HFFc6 (cell line): ENCODE results near the gene ITPRIP. TPM values are rescaled to one million over a fixed set of nuclear protein-coding genes. Genes with fewer than 3 reads are reported as not detected.

Source experiments
- DNase-seq: peaks from one replicate; pipeline ENCODE4 v3.0.0-alpha.2; 2018
- H3K27ac Mint-ChIP-seq: 2 replicates; pipeline ENCODE4 v1.8.0; 2020; ENCODE audit warnings: mild to moderate bottlenecking, mixed read lengths
- H3K27me3 Mint-ChIP-seq: 2 replicates; pipeline ENCODE4 v1.8.0; 2021; ENCODE audit warnings: mild to moderate bottlenecking, moderate library complexity, mixed read lengths; ENCODE audit not compliant: insufficient read depth
- H3K36me3 Mint-ChIP-seq: 2 replicates; pipeline ENCODE4 v1.8.0; 2021; ENCODE audit warnings: low read depth, mixed read lengths
- H3K4me1 Mint-ChIP-seq: 2 replicates; pipeline ENCODE4 v1.8.0; 2020; ENCODE audit warnings: low read depth, mixed read lengths
- H3K4me3 Mint-ChIP-seq: 2 replicates; pipeline ENCODE4 v1.8.0; 2020; ENCODE audit warnings: mild to moderate bottlenecking, moderate library complexity, mixed read lengths
- H3K9me3 Mint-ChIP-seq: 2 replicates; pipeline ENCODE4 v1.8.0; 2020; ENCODE audit warnings: mild to moderate bottlenecking, mixed read lengths
- CTCF ChIP-seq: fragments of 200-600 bp; sonication (generic); IDR thresholded peaks from 2 replicates; pipeline ENCODE4 v1.5.0; 2021; ENCODE audit warnings: antibody characterized with exemption, mild to moderate bottlenecking
- total RNA-seq, 6 experiments: library from RNA; stranded (reverse); fragmentation: NEBNext Ultra II Directional; extraction: Animal tissue kit (Norgen Biotek cat#: 25700); gene quantifications; 2 replicates in 1 of 6; 3 replicates in 5 of 6; pipeline ENCODE4 v1.2.3, GENCODE V29; 2021

ITPRIP gene
- total RNA-seq, 6 experiments from 2014 or later: 23.9 to 34.7 (median 29.7) TPM

DNA sequence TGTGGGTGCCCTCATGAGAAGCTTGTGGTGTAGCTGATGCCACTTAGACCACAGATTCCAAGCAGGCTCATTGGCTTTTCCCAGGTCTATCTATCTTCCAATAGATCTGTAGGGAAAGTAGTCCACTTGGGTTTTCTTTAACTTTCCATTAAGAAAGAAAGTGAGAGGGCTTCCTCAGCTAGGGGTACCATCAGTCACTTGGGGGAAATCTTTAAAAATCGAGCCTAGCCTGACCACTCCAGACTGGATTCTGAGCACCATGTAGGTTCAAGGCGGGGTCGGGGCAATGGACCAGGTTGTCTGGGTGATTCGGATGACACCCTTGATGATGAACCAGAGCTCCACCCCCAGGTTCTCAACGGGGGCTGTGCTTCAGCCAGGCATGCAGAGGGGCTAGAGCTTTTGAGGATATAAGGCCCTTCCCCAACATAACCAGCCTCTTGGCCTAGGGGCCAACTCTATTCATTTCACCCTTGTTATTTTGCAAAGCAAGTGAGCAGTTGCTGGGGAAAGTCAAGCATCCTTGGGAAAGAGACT is 27.0 kb downstream of the ITPRIP start:
- TF ChIP-seq CTCF: no peak
- Mint-ChIP-seq H3K9me3 (no peaks in the 10 kb centered on the region), H3K4me1 (peaks cover 55% of the 10 kb centered on the region), H3K36me3 (peaks cover 39% of the 10 kb centered on the region), H3K4me3 (no peak overlapping the region), H3K27me3 (peaks cover 11% of the 10 kb centered on the region; the same call in 1 of the 2 replicates), H3K27ac (peak overlapping the region; percentile 95)
- no peak for DNase-seq

GRCh38 chr10:104309980-104310978 is 28.0 kb downstream of the ITPRIP start:
- Mint-ChIP-seq H3K4me3 (peak overlapping the region; percentile 23), H3K27ac (peak overlapping the region; percentile 95), H3K36me3 (peaks cover 35% of the 10 kb centered on the region), H3K4me1 (peaks cover 61% of the 10 kb centered on the region), H3K27me3 (peaks cover 11% of the 10 kb centered on the region; the same call in 1 of the 2 replicates), H3K9me3 (no peaks in the 10 kb centered on the region)
- TF ChIP-seq CTCF: no peak
- DNase-seq: peak; percentile 92

GRCh38 chr10:104308439-104308903 is 29.8 kb downstream of the ITPRIP start:
- DNase-seq: no peak
- Mint-ChIP-seq H3K4me3 (no peak overlapping the region), H3K9me3 (peaks cover 10% of the 10 kb centered on the region), H3K27ac (peak overlapping the region; percentile 95), H3K36me3 (peaks cover 45% of the 10 kb centered on the region), H3K4me1 (peaks cover 66% of the 10 kb centered on the region), H3K27me3 (peaks cover 11% of the 10 kb centered on the region; the same call in 1 of the 2 replicates)
- no peak for TF ChIP-seq CTCF

DNA sequence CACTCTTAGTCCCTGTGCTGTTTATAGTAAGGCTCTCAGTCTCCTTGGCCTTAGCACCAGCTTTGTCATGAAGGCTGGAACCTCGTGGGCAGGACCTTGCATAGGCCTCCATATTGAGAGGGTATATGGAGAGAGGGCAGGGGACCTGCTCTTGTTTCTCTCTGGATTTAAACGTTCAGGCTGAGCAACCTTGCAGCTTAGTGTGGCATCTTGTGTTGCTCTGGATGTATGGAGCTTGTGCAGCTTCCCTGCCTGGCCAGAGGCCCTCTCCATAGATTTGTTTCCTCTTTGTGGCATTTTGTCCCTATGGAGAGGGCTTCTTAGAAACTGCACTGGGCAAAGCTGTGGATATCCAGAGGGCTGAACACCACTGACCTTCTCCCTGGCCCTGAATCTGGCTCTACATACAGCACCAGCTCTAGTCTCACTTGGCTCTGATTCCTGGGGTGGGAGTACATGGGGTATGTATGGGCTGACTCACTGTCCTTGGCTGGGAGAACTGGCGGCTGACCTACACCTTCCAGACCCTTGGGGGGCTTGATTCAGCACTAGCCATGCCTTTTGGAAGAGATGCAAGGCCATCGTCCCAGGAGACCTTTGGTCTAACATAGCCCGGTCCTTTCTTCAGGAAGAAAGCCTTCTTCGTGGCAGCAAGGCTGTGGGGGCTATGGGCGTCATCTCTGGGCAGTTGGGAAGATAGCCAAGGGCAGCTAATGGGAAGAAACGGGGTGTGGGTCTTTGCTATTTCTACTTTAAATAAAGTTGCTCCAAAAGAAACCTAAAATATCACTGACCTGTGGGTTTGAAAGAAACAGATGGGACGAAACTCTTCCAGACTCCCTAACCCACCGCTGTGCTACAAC is 30.5 kb downstream of the ITPRIP start:
- peaks cover 11% of the 10 kb centered on the region; the same call in 1 of the 2 replicates for H3K27me3 Mint-ChIP-seq
- no peak overlapping the region for H3K4me3 Mint-ChIP-seq
- no peak for TF ChIP-seq CTCF
- H3K36me3 Mint-ChIP-seq: peaks cover 47% of the 10 kb centered on the region
- peaks cover 71% of the 10 kb centered on the region for H3K4me1 Mint-ChIP-seq
- no peak for DNase-seq
- H3K27ac Mint-ChIP-seq: peak overlapping the region; percentile 95
- H3K9me3 Mint-ChIP-seq: peaks cover 16% of the 10 kb centered on the region

- peaks cover 45% of the 10 kb centered on the region for H3K36me3 Mint-ChIP-seq
These were observed 31.4 kb downstream of the ITPRIP start for GRCh38 chr10:104306897-104307296.

More at GRCh38 chr10:104306897-104307296, 31.4 kb downstream of the ITPRIP start:
- H3K27ac Mint-ChIP-seq: peak overlapping the region; percentile 59
- DNase-seq: no peak
- peaks cover 71% of the 10 kb centered on the region for H3K4me1 Mint-ChIP-seq
- peaks cover 22% of the 10 kb centered on the region for H3K9me3 Mint-ChIP-seq
- peaks cover 10% of the 10 kb centered on the region; the same call in 1 of the 2 replicates for H3K27me3 Mint-ChIP-seq
- TF ChIP-seq CTCF: no peak
- no peak overlapping the region for H3K4me3 Mint-ChIP-seq
